HepG2 (cell line): ENCODE data around the gene NTF3. TPM values are rescaled to one million over a fixed set of nuclear protein-coding genes. Genes with fewer than 3 reads are reported as not detected.

Experiments
- ATAC-seq: fragments of 200-7000 bp; cut with Tn5 transposase; 3 replicates; pipeline ENCODE4 v1.9.1; 2020; ENCODE audit warnings: mild to moderate bottlenecking, moderate library complexity
- BruUV-seq: library from RNA; stranded (reverse); fragments of 400-500 nt; replicated peaks from 2 replicates; lab custom pipeline; 2021; lab: Mats Ljungman, UMichigan
- CTCF ChIA-PET: fragments of 300-600 bp; formaldehyde crosslinking; extraction: SDS; loops from one replicate; lab custom pipeline; 2021; ENCODE audit warnings: low total read pairs, inconsistent platforms, low intra/inter-chr PET ratio; lab: Yijun Ruan, JAX
- POLR2A ChIA-PET: fragments of 350-600 bp; sonication (Branson Sonifier 250); formaldehyde crosslinking; loops from one replicate; lab custom pipeline; 2020; ENCODE audit warnings: antibody characterized with exemption, inconsistent platforms; lab: Yijun Ruan, JAX
- DNase-seq: peaks from one replicate; pipeline ENCODE4 v3.0.0-alpha.2; 2015; ENCODE audit warnings: low spot score
- FAIRE-seq: peaks from 3 replicates; lab custom pipeline; 2011; peaks lifted over from hg19 to GRCh38; lab: Jason Lieb, UNC
- H2AFZ ChIP-seq: one replicate; pipeline ENCODE4 v1.6.1; 2011; ENCODE audit warnings: low read length, inconsistent platforms
- H3K27ac ChIP-seq: fragments of 300-600 bp; 3 replicates; pipeline ENCODE4 v1.8.0; 2011; ENCODE audit warnings: mixed run types, mild to moderate bottlenecking, mixed read lengths, low read length, inconsistent platforms; ENCODE audit not compliant: insufficient read depth; ENCODE audit errors: extremely low read length
- H3K27me3 ChIP-seq, 2 experiments: fragments of 200-600 bp in 1 of 2; 2 replicates in 1 of 2; 3 replicates in 1 of 2; pipeline versions ENCODE4 v1.6.0 to v1.8.0; 2011; ENCODE audit warnings: low read length in 2 of 2, mild to moderate bottlenecking in 2 of 2, moderate library complexity in 2 of 2, inconsistent platforms in 1 of 2; ENCODE audit not compliant: insufficient read depth in 2 of 2, control insufficient read depth in 1 of 2
- H3K36me3 ChIP-seq, 2 experiments: fragments of 200-600 bp in 1 of 2; replicated peaks in 1 of 2; 2 replicates in 1 of 2; 3 replicates in 1 of 2; pipeline versions ENCODE4 v1.5.1 to v1.8.0; 2011; ENCODE audit warnings: low read length in 2 of 2, inconsistent platforms in 1 of 2; ENCODE audit not compliant: insufficient read depth in 2 of 2, control insufficient read depth in 1 of 2
- H3K4me1 ChIP-seq: 2 replicates; pipeline ENCODE4 v1.5.1; 2012; ENCODE audit warnings: low read length, inconsistent platforms; ENCODE audit not compliant: insufficient read depth
- H3K4me2 ChIP-seq: 2 replicates; pipeline ENCODE4 v1.6.0; 2011; ENCODE audit warnings: low read depth, low read length, inconsistent platforms
- H3K4me3 ChIP-seq, 3 experiments: fragments of 200-600 bp in 1 of 3; sonication (generic), shearing (Covaris generic) in 1 of 3; replicated peaks in 1 of 3; 2 replicates each; pipeline ENCODE4 v1.5.1; 2011 to 2016; ENCODE audit warnings: low read length in 3 of 3, inconsistent platforms in 2 of 3, low read depth in 2 of 3, mild to moderate bottlenecking in 2 of 3, control low read depth in 1 of 3, mixed read lengths in 1 of 3; ENCODE audit not compliant: insufficient read depth in 1 of 3
- H3K79me2 ChIP-seq: one replicate; pipeline ENCODE4 v1.6.1; 2011; ENCODE audit warnings: low read length, inconsistent platforms; ENCODE audit not compliant: insufficient read depth
- H3K9ac ChIP-seq: 2 replicates; pipeline ENCODE4 v1.6.0; 2011; ENCODE audit warnings: mild to moderate bottlenecking, low read depth, low read length, inconsistent platforms; ENCODE audit not compliant: insufficient read depth
- H3K9me3 ChIP-seq: 2 replicates; pipeline ENCODE4 v1.5.1; 2012; ENCODE audit warnings: mild to moderate bottlenecking, low read length
- H4K20me1 ChIP-seq: 2 replicates; pipeline ENCODE4 v1.6.0; 2011; ENCODE audit warnings: inconsistent platforms, mild to moderate bottlenecking, low read length, moderate library complexity; ENCODE audit not compliant: insufficient read depth
- DPF2 ChIP-seq: sonication (generic); formaldehyde crosslinking; IDR thresholded peaks from 2 replicates; pipeline ENCODE4 v1.4.0; 2020; ENCODE audit warnings: mild to moderate bottlenecking, low read depth, missing genetic modification reagents, borderline replicate concordance
- NBN ChIP-seq: fragments of 450-650 bp; conservative IDR thresholded peaks from 2 replicates; pipeline ENCODE4 v1.6.1; 2017
- RAD21 ChIP-seq: fragments of 450-650 bp; formaldehyde crosslinking; IDR thresholded peaks from 2 replicates; pipeline ENCODE4 v1.5.0; 2020; ENCODE audit warnings: mild to moderate bottlenecking
- SMYD3 ChIP-seq: sonication (generic); formaldehyde crosslinking; IDR thresholded peaks from 2 replicates; pipeline ENCODE4 v1.8.1; 2023; ENCODE audit warnings: mild to moderate bottlenecking, missing genetic modification reagents
- TBX2 ChIP-seq: sonication (generic); formaldehyde crosslinking; IDR thresholded peaks from 2 replicates; pipeline ENCODE4 v1.5.0; 2020; ENCODE audit warnings: missing genetic modification reagents, mild to moderate bottlenecking, borderline replicate concordance
- THYN1 ChIP-seq: sonication (generic); formaldehyde crosslinking; IDR thresholded peaks from 2 replicates; pipeline ENCODE4 v1.8.1; 2023; ENCODE audit warnings: low read depth, mild to moderate bottlenecking, moderate library complexity, missing genetic modification reagents, borderline replicate concordance
- ZC3H4 ChIP-seq: sonication (generic); formaldehyde crosslinking; IDR thresholded peaks from 2 replicates; pipeline ENCODE4 v1.4.0; 2020; ENCODE audit warnings: missing genetic modification reagents, borderline replicate concordance
- ZNF703 ChIP-seq: sonication (generic); formaldehyde crosslinking; IDR thresholded peaks from 2 replicates; pipeline ENCODE4 v1.5.1; 2020; ENCODE audit warnings: missing genetic modification reagents, mild to moderate bottlenecking, moderate library complexity, borderline replicate concordance
- WGBS: methylation state at CpG from one replicate; pipeline ENCODE4 v1.1.6; 2017; ENCODE audit warnings: low lambda C conversion rate; 5-methylcytosine and 5-hydroxymethylcytosine counted together
- in situ Hi-C: cut with HindIII; loops from 2 replicates; pipeline ENCODE4 v1.10.0; 2017; ENCODE audit warnings: low pct_unique_long_range_greater_than_20kb; ENCODE audit not compliant: extremely low pct_ligation_motif_present
- intact Hi-C: fragments of 100-400 bp; cut with micrococcal nuclease; formaldehyde crosslinking; loops from one replicate; pipeline ENCODE4 v1.10.0; 2022; ENCODE audit not compliant: unreplicated experiment
- polyA plus RNA-seq, 8 experiments: library from polyadenylated mRNA; depleted of rRNA in 3 of 8; stranded (reverse) in 7 of 8; unstranded in 1 of 8; fragments of >200 nt; fragmentation: Illumina TruSeq in 4 of 8; extraction: Trizol in 4 of 8; gene quantifications; 2 replicates each; pipeline versions ENCODE4 v1.2.1 to v1.2.3, GENCODE V29; 2011 to 2016; ENCODE audit warnings: low read depth in 4 of 8, missing spikeins in 1 of 8, mixed read lengths in 1 of 8; ENCODE audit not compliant: insufficient read depth in 1 of 8
- total RNA-seq, 5 experiments: library from RNA; depleted of rRNA; stranded (reverse); fragments of >200 nt; fragmentation: Illumina TruSeq; extraction: Trizol; gene quantifications; 2 replicates each; pipeline ENCODE4 v1.2.3, GENCODE V29; 2016; ENCODE audit warnings: low read depth in 1 of 5
- TF ChIP-seq, protein P1 (sequence below): sonication (generic); formaldehyde crosslinking; IDR thresholded peaks from 2 replicates; pipeline ENCODE4 v1.4.0; 2020; ENCODE audit warnings: mild to moderate bottlenecking, missing genetic modification reagents
- TF ChIP-seq, protein P2 (sequence below): sonication (generic); formaldehyde crosslinking; IDR thresholded peaks from 2 replicates; pipeline ENCODE4 v1.4.0; 2020; ENCODE audit warnings: mild to moderate bottlenecking, missing genetic modification reagents, borderline replicate concordance
- TF ChIP-seq, protein P3 (sequence below): sonication (generic); formaldehyde crosslinking; IDR thresholded peaks from 2 replicates; pipeline ENCODE4 v1.4.0; 2020; ENCODE audit warnings: missing genetic modification reagents, low read depth, mild to moderate bottlenecking, borderline replicate concordance
- TF ChIP-seq, protein P4 (sequence below): IDR thresholded peaks from 2 replicates; pipeline ENCODE4 v1.6.1; 2016; ENCODE audit warnings: missing biosample characterization, missing genetic modification reagents, low read depth

NTF3 gene
- total and polyA plus RNA-seq, 2 of the 13 experiments (the other 11 are each of a cell fraction or from before 2014, with no cell fraction given), result not detected

DNA sequence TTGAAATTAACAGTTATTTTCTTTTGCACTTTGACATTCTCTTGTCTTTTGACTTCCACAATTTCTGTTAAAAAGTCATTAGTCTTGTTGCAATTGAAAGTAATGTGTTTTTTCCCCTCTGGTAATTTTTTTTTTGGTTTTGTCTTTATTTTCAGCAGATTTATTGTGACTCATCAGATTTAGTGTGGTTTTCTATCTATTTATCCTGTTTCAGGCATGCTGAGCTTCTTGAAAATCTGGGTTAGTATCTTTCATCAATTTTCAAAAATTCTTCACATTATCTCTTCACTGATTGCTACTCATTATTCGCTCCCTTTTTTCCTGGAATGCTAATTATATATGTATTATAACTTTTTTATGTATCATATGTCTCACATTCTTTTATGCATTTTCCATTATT is 15.3 kb upstream of the NTF3 start:
- FAIRE-seq, result no peak
- in situ Hi-C loops (no loop called here), intact Hi-C loops (no loop called here)
- no peak for DNase-seq
- Histone ChIP-seq H3K79me2 (no peaks in the 10 kb centered on the region), H3K27me3 (no peaks in the 10 kb centered on the region), H3K27ac (no peak overlapping the region), H3K4me1 (no peaks in the 10 kb centered on the region), H3K4me3 (no peak overlapping the region), H2AFZ (no peak overlapping the region), H3K36me3 (no peaks in the 10 kb centered on the region), H3K9ac (no peak overlapping the region), H3K4me2 (no peak overlapping the region), H4K20me1 (no peaks in the 10 kb centered on the region), H3K9me3 (no peaks in the 10 kb centered on the region)
- CTCF ChIA-PET, result no interaction called here
- BruUV-seq, result no TSS peak
- 3% methylated on average over 1 of the region's 1 CpG for WGBS
- POLR2A ChIA-PET, result no interaction called here
- no peak for ATAC-seq
- no peak for TF ChIP-seq THYN1
- TF ChIP-seq, protein P1, sequence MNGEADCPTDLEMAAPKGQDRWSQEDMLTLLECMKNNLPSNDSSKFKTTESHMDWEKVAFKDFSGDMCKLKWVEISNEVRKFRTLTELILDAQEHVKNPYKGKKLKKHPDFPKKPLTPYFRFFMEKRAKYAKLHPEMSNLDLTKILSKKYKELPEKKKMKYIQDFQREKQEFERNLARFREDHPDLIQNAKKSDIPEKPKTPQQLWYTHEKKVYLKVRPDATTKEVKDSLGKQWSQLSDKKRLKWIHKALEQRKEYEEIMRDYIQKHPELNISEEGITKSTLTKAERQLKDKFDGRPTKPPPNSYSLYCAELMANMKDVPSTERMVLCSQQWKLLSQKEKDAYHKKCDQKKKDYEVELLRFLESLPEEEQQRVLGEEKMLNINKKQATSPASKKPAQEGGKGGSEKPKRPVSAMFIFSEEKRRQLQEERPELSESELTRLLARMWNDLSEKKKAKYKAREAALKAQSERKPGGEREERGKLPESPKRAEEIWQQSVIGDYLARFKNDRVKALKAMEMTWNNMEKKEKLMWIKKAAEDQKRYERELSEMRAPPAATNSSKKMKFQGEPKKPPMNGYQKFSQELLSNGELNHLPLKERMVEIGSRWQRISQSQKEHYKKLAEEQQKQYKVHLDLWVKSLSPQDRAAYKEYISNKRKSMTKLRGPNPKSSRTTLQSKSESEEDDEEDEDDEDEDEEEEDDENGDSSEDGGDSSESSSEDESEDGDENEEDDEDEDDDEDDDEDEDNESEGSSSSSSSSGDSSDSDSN (CRISPR knock-in tag), result no peak
- TF ChIP-seq TBX2, result no peak
- TF ChIP-seq RAD21 (CRISPR knock-in tag), result no peak
- TF ChIP-seq NBN, result no peak
- no peak for TF ChIP-seq SMYD3
- TF ChIP-seq ZNF703 (CRISPR knock-in tag), result no peak
- TF ChIP-seq, protein P2, sequence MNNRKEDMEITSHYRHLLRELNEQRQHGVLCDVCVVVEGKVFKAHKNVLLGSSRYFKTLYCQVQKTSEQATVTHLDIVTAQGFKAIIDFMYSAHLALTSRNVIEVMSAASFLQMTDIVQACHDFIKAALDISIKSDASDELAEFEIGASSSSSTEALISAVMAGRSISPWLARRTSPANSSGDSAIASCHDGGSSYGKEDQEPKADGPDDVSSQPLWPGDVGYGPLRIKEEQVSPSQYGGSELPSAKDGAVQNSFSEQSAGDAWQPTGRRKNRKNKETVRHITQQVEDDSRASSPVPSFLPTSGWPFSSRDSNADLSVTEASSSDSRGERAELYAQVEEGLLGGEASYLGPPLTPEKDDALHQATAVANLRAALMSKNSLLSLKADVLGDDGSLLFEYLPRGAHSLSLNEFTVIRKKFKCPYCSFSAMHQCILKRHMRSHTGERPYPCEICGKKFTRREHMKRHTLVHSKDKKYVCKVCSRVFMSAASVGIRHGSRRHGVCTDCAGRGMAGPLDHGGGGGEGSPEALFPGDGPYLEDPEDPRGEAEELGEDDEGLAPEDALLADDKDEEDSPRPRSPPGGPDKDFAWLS (CRISPR knock-in tag), result no peak
- TF ChIP-seq, protein P3, sequence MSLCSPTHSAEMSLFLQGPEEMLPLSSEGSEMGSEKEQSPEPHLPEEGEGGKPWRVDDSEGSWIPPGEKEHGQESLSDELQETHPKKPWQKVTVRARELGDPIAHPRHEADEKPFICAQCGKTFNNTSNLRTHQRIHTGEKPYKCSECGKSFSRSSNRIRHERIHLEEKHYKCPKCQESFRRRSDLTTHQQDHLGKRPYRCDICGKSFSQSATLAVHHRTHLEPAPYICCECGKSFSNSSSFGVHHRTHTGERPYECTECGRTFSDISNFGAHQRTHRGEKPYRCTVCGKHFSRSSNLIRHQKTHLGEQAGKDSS (CRISPR knock-in tag), result no peak
- no peak for TF ChIP-seq DPF2 (CRISPR knock-in tag)
- no peak for TF ChIP-seq ZC3H4 (CRISPR knock-in tag)
- TF ChIP-seq, protein P4, sequence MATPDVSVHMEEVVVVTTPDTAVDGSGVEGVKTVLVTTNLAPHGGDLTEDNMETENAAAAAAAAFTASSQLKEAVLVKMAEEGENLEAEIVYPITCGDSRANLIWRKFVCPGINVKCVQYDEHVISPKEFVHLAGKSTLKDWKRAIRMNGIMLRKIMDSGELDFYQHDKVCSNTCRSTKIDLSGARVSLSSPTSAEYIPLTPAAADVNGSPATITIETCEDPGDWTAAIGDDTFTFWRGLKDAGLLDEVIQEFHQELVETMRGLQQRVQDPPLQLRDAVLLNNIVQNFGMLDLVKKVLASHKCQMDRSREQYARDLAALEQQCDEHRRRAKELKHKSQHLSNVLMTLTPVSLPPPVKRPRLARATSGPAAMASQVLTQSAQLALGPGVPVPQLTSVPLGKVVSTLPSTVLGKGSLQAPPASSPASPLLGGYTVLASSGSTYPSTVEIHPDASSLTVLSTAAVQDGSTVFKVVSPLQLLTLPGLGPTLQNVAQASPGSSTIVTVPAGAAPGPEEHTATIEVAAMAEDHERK (CRISPR knock-in tag), result no peak
